GM06990 (cell line): ENCODE data around the gene VAT1L.

ENCODE experiments used
- DNase-seq: peaks from one replicate; pipeline ENCODE4 v3.0.0-alpha.2; 2011; ENCODE audit not compliant: insufficient read length; ENCODE audit errors: extremely low read depth
- H3K27me3 ChIP-seq: replicated peaks from 2 replicates; pipeline ENCODE4 v1.6.0; 2011; ENCODE audit warnings: low read length; ENCODE audit not compliant: control insufficient read depth, insufficient read depth
- H3K36me3 ChIP-seq: 2 replicates; pipeline ENCODE4 v1.5.1; 2011; ENCODE audit warnings: low read length; ENCODE audit not compliant: control insufficient read depth, insufficient read depth
- H3K4me3 ChIP-seq: replicated peaks from 2 replicates; pipeline ENCODE4 v1.5.1; 2011; ENCODE audit warnings: low read depth, mild to moderate bottlenecking, control low read depth, low read length
- CTCF ChIP-seq: IDR thresholded peaks from 2 replicates; pipeline ENCODE4 v1.5.1; 2011; ENCODE audit warnings: low read length, control low read depth, mild to moderate bottlenecking, inconsistent platforms; ENCODE audit not compliant: insufficient read depth, poor library complexity, severe bottlenecking

The VAT1L gene

GRCh38 chr16:77918809-77919707 is 130.7 kb downstream of the VAT1L start:
- H3K4me3 ChIP-seq, result no peak overlapping the region
- TF ChIP-seq CTCF, result no peak
- no peak for DNase-seq
- H3K27me3 ChIP-seq, result no peaks in the 10 kb centered on the region; the same call in none of the 2 replicates
- no peaks in the 10 kb centered on the region for H3K36me3 ChIP-seq

GRCh38 chr16:77919761-77920415 is 131.5 kb downstream of the VAT1L start:
- H3K27me3 ChIP-seq, result no peaks in the 10 kb centered on the region; the same call in none of the 2 replicates
- no peak for TF ChIP-seq CTCF
- H3K36me3 ChIP-seq, result no peaks in the 10 kb centered on the region
- H3K4me3 ChIP-seq, result no peak overlapping the region
- no peak for DNase-seq

GRCh38 chr16:77920984-77921383 is 132.6 kb downstream of the VAT1L start:
- no peaks in the 10 kb centered on the region for H3K36me3 ChIP-seq
- no peak for TF ChIP-seq CTCF
- H3K27me3 ChIP-seq, result no peaks in the 10 kb centered on the region; the same call in 1 of the 2 replicates
- H3K4me3 ChIP-seq, result no peak overlapping the region
- DNase-seq, result no peak

- H3K27me3 ChIP-seq, result no peaks in the 10 kb centered on the region
Measured at GRCh38 chr16:77922228-77922754, 133.9 kb downstream of the VAT1L start.

GRCh38 chr16:77925531-77925930 is 137.2 kb downstream of the VAT1L start:
- DNase-seq, result no peak
- Histone ChIP-seq H3K27me3 (no peaks in the 10 kb centered on the region), H3K4me3 (no peak overlapping the region), H3K36me3 (no peaks in the 10 kb centered on the region)
- no peak for TF ChIP-seq CTCF

More at GRCh38 chr16:77922228-77922754, 133.9 kb downstream of the VAT1L start:
- no peak for TF ChIP-seq CTCF
- Histone ChIP-seq H3K4me3 (no peak overlapping the region), H3K36me3 (no peaks in the 10 kb centered on the region)
- no peak for DNase-seq
